WTC11 (cell line): ENCODE results near the gene ACACA. TPM values are rescaled to one million over a fixed set of nuclear protein-coding genes. Genes with fewer than 3 reads are reported as not detected.

ENCODE experiments used
- ATAC-seq: fragments of 200-7000 bp; cut with Tn5 transposase; 2 replicates; pipeline ENCODE4 v1.10.0; 2021; ENCODE audit warnings: mild to moderate bottlenecking, moderate library complexity
- CTCF ChIA-PET: fragments of 300-600 bp; sonication (Branson Sonifier 250); formaldehyde crosslinking; loops from one replicate; lab custom pipeline; 2021; ENCODE audit warnings: antibody characterized with exemption; lab: Charles Lee
- POLR2A ChIA-PET: fragments of 350-600 bp; sonication (Branson Sonifier 250); formaldehyde crosslinking; loops from one replicate; lab custom pipeline; 2021; ENCODE audit warnings: antibody characterized with exemption; lab: Charles Lee
- DNase-seq: peaks from one replicate; pipeline ENCODE4 v3.0.0; 2021; ENCODE audit warnings: low spot score
- H3K27ac Mint-ChIP-seq: 2 replicates; pipeline ENCODE4 v1.8.0; 2021; ENCODE audit warnings: mixed read lengths
- H3K27me3 Mint-ChIP-seq: 2 replicates; pipeline ENCODE4 v1.8.0; 2021; ENCODE audit warnings: low read depth, mild to moderate bottlenecking, moderate library complexity, mixed read lengths
- H3K36me3 Mint-ChIP-seq: 2 replicates; pipeline ENCODE4 v1.8.0; 2021; ENCODE audit warnings: mixed read lengths
- H3K4me1 Mint-ChIP-seq: 2 replicates; pipeline ENCODE4 v1.8.0; 2022; ENCODE audit warnings: mixed read lengths
- H3K4me3 Mint-ChIP-seq: 2 replicates; pipeline ENCODE4 v1.8.0; 2021; ENCODE audit warnings: mild to moderate bottlenecking, moderate library complexity, mixed read lengths
- H3K9me3 Mint-ChIP-seq: 2 replicates; pipeline ENCODE4 v1.8.0; 2021; ENCODE audit warnings: mixed read lengths
- CBFB ChIP-seq: sonication (generic); formaldehyde crosslinking; IDR thresholded peaks from 2 replicates; pipeline ENCODE4 v1.8.1; 2022; ENCODE audit warnings: mild to moderate bottlenecking, low read depth, missing genetic modification reagents
- EMX1 ChIP-seq: fragments of 250-450 bp; sonication (Bioruptor Pico); IDR thresholded peaks from 2 replicates; pipeline ENCODE4 v1.8.0; 2021; ENCODE audit warnings: mild to moderate bottlenecking
- GABPB1 ChIP-seq: sonication (generic); formaldehyde crosslinking; IDR thresholded peaks from 2 replicates; pipeline ENCODE4 v1.8.1; 2023; ENCODE audit warnings: mild to moderate bottlenecking, missing genetic modification reagents
- HMGA2 ChIP-seq: fragments of 250-450 bp; sonication (Bioruptor Pico); IDR thresholded peaks from 2 replicates; pipeline ENCODE4 v1.4.0; 2021; ENCODE audit warnings: mild to moderate bottlenecking, moderate library complexity
- JUN ChIP-seq: sonication (generic); formaldehyde crosslinking; IDR thresholded peaks from 2 replicates; pipeline ENCODE4 v1.8.0; 2023; ENCODE audit warnings: mild to moderate bottlenecking, missing genetic modification reagents
- MLX ChIP-seq: sonication (generic); formaldehyde crosslinking; IDR thresholded peaks from 2 replicates; pipeline ENCODE4 v1.8.1; 2023; ENCODE audit warnings: mild to moderate bottlenecking, missing genetic modification reagents, moderate library complexity
- MYBL2 ChIP-seq: sonication (generic); formaldehyde crosslinking; IDR thresholded peaks from 2 replicates; pipeline ENCODE4 v1.8.1; 2023; ENCODE audit warnings: mild to moderate bottlenecking, moderate library complexity, missing genetic modification reagents
- TP53 ChIP-seq: sonication (generic); formaldehyde crosslinking; IDR thresholded peaks from 2 replicates; pipeline ENCODE4 v1.8.1; 2023; ENCODE audit warnings: mild to moderate bottlenecking, missing genetic modification reagents
- ZBTB43 ChIP-seq: sonication (generic); formaldehyde crosslinking; IDR thresholded peaks from 2 replicates; pipeline ENCODE4 v1.8.1; 2023; ENCODE audit warnings: mild to moderate bottlenecking, missing genetic modification reagents
- ZNF232 ChIP-seq: sonication (generic); formaldehyde crosslinking; IDR thresholded peaks from 2 replicates; pipeline ENCODE4 v1.8.0; 2022; ENCODE audit warnings: mild to moderate bottlenecking, missing genetic modification reagents
- ZNF317 ChIP-seq: sonication (generic); formaldehyde crosslinking; IDR thresholded peaks from 2 replicates; pipeline ENCODE4 v1.8.1; 2023; ENCODE audit warnings: low read depth, mild to moderate bottlenecking, moderate library complexity, missing genetic modification reagents, borderline replicate concordance
- ZNF425 ChIP-seq: fragments of 250-450 bp; sonication (Bioruptor Pico); conservative IDR thresholded peaks from 2 replicates; pipeline ENCODE4 v1.9.0; 2021; ENCODE audit warnings: mild to moderate bottlenecking
- total RNA-seq: library from RNA; stranded (reverse); gene quantifications from 3 replicates; pipeline ENCODE4 v1.2.3, GENCODE V29; 2021
- TF ChIP-seq, protein P1 (sequence below): fragments of 250-450 bp; sonication (Bioruptor Pico); IDR thresholded peaks from 2 replicates; pipeline ENCODE4 v1.9.0; 2021; ENCODE audit warnings: mild to moderate bottlenecking
- TF ChIP-seq, protein P2 (sequence below): sonication (generic); formaldehyde crosslinking; IDR thresholded peaks from 2 replicates; pipeline ENCODE4 v1.8.1; 2023; ENCODE audit warnings: mild to moderate bottlenecking, missing genetic modification reagents, moderate library complexity
- TF ChIP-seq, protein P3 (sequence below): sonication (generic); formaldehyde crosslinking; IDR thresholded peaks from 2 replicates; pipeline ENCODE4 v1.8.1; 2023; ENCODE audit warnings: mild to moderate bottlenecking, missing genetic modification reagents, borderline replicate concordance
- TF ChIP-seq, protein P4 (sequence below): sonication (generic); formaldehyde crosslinking; IDR thresholded peaks from 2 replicates; pipeline ENCODE4 v1.8.1; 2022; ENCODE audit warnings: missing genetic modification reagents, borderline replicate concordance
- TF ChIP-seq, protein P5 (sequence below): sonication (generic); formaldehyde crosslinking; IDR thresholded peaks from 2 replicates; pipeline ENCODE4 v1.8.1; 2022; ENCODE audit warnings: mild to moderate bottlenecking, moderate library complexity, missing genetic modification reagents
- TF ChIP-seq, protein P6 (sequence below): sonication (generic); formaldehyde crosslinking; IDR thresholded peaks from 2 replicates; pipeline ENCODE4 v1.8.1; 2022; ENCODE audit warnings: mild to moderate bottlenecking, missing genetic modification reagents, moderate library complexity, borderline replicate concordance
- TF ChIP-seq, protein P7 (sequence below): sonication (generic); formaldehyde crosslinking; IDR thresholded peaks from 2 replicates; pipeline ENCODE4 v1.8.1; 2022; ENCODE audit warnings: low read depth, mild to moderate bottlenecking, moderate library complexity, missing genetic modification reagents, borderline replicate concordance

Gene ACACA
- total RNA-seq, 1 experiment from 2014 or later = 167 TPM

DNA sequence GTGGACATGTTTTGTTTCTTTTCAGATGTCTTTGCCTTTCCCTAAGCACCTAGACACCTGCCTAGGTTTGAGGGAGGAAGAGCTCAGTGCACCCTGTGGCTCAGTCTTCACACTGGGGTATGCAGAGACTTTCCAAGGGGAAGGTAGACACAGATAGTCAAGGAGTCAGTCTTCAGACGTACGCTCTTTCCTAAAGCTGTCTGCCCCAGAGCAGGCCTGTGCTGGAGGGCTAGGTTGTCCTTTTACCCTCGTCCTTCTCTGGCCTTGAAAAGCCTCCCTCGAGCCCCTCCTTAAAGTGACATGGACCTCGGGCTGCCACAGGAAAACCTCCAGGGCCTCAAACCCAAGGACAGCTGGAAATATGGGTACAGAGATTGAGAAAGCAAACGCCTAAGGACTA, 354.2 kb downstream of the ACACA start:
- no peak overlapping the region; the same call in 1 of the 2 replicates for H3K27ac Mint-ChIP-seq
- H3K4me1 Mint-ChIP-seq = peaks cover 28% of the 10 kb centered on the region
- no peaks in the 10 kb centered on the region for H3K27me3 Mint-ChIP-seq
- POLR2A ChIA-PET = no interaction called here
- TF ChIP-seq ZBTB43 (CRISPR knock-in tag) (no peak), TP53 (CRISPR knock-in tag) (no peak)
- TF ChIP-seq, all 79 proteins: peak for 0
- ATAC-seq (no peak), DNase-seq (no peak)
- Mint-ChIP-seq H3K4me3 (no peak overlapping the region), H3K36me3 (no peaks in the 10 kb centered on the region; the same call in 1 of the 2 replicates), H3K9me3 (no peaks in the 10 kb centered on the region)
- CTCF ChIA-PET = no interaction called here

- Mint-ChIP-seq H3K4me3 (no peak overlapping the region), H3K27me3 (no peaks in the 10 kb centered on the region), H3K36me3 (no peaks in the 10 kb centered on the region; the same call in 1 of the 2 replicates), H3K4me1 (peaks cover 34% of the 10 kb centered on the region), H3K27ac (no peak overlapping the region), H3K9me3 (no peaks in the 10 kb centered on the region)
- TF ChIP-seq HMGA2 (CRISPR knock-in tag) (no peak), ZNF425 (CRISPR knock-in tag) (no peak), MLX (CRISPR knock-in tag) (no peak), EMX1 (CRISPR knock-in tag) (no peak), ZNF232 (no peak), CBFB (CRISPR knock-in tag) (no peak), MYBL2 (CRISPR knock-in tag) (no peak), GABPB1 (CRISPR knock-in tag) (no peak), ZNF317 (CRISPR knock-in tag) (no peak), JUN (no peak)
- TF ChIP-seq, protein P1, sequence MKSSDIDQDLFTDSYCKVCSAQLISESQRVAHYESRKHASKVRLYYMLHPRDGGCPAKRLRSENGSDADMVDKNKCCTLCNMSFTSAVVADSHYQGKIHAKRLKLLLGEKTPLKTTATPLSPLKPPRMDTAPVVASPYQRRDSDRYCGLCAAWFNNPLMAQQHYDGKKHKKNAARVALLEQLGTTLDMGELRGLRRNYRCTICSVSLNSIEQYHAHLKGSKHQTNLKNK (CRISPR knock-in tag) = no peak
- TF ChIP-seq, protein P2, sequence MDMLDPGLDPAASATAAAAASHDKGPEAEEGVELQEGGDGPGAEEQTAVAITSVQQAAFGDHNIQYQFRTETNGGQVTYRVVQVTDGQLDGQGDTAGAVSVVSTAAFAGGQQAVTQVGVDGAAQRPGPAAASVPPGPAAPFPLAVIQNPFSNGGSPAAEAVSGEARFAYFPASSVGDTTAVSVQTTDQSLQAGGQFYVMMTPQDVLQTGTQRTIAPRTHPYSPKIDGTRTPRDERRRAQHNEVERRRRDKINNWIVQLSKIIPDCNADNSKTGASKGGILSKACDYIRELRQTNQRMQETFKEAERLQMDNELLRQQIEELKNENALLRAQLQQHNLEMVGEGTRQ (CRISPR knock-in tag) = no peak
- TF ChIP-seq, protein P3, sequence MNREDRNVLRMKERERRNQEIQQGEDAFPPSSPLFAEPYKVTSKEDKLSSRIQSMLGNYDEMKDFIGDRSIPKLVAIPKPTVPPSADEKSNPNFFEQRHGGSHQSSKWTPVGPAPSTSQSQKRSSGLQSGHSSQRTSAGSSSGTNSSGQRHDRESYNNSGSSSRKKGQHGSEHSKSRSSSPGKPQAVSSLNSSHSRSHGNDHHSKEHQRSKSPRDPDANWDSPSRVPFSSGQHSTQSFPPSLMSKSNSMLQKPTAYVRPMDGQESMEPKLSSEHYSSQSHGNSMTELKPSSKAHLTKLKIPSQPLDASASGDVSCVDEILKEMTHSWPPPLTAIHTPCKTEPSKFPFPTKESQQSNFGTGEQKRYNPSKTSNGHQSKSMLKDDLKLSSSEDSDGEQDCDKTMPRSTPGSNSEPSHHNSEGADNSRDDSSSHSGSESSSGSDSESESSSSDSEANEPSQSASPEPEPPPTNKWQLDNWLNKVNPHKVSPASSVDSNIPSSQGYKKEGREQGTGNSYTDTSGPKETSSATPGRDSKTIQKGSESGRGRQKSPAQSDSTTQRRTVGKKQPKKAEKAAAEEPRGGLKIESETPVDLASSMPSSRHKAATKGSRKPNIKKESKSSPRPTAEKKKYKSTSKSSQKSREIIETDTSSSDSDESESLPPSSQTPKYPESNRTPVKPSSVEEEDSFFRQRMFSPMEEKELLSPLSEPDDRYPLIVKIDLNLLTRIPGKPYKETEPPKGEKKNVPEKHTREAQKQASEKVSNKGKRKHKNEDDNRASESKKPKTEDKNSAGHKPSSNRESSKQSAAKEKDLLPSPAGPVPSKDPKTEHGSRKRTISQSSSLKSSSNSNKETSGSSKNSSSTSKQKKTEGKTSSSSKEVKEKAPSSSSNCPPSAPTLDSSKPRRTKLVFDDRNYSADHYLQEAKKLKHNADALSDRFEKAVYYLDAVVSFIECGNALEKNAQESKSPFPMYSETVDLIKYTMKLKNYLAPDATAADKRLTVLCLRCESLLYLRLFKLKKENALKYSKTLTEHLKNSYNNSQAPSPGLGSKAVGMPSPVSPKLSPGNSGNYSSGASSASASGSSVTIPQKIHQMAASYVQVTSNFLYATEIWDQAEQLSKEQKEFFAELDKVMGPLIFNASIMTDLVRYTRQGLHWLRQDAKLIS = no peak
- TF ChIP-seq, protein P4, sequence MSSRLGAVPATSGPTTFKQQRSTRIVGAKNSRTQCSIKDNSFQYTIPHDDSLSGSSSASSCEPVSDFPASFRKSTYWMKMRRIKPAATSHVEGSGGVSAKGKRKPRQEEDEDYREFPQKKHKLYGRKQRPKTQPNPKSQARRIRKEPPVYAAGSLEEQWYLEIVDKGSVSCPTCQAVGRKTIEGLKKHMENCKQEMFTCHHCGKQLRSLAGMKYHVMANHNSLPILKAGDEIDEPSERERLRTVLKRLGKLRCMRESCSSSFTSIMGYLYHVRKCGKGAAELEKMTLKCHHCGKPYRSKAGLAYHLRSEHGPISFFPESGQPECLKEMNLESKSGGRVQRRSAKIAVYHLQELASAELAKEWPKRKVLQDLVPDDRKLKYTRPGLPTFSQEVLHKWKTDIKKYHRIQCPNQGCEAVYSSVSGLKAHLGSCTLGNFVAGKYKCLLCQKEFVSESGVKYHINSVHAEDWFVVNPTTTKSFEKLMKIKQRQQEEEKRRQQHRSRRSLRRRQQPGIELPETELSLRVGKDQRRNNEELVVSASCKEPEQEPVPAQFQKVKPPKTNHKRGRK = no peak
- TF ChIP-seq, protein P5, sequence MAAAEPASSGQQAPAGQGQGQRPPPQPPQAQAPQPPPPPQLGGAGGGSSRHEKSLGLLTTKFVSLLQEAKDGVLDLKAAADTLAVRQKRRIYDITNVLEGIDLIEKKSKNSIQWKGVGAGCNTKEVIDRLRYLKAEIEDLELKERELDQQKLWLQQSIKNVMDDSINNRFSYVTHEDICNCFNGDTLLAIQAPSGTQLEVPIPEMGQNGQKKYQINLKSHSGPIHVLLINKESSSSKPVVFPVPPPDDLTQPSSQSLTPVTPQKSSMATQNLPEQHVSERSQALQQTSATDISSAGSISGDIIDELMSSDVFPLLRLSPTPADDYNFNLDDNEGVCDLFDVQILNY = no peak
- TF ChIP-seq, protein P6, sequence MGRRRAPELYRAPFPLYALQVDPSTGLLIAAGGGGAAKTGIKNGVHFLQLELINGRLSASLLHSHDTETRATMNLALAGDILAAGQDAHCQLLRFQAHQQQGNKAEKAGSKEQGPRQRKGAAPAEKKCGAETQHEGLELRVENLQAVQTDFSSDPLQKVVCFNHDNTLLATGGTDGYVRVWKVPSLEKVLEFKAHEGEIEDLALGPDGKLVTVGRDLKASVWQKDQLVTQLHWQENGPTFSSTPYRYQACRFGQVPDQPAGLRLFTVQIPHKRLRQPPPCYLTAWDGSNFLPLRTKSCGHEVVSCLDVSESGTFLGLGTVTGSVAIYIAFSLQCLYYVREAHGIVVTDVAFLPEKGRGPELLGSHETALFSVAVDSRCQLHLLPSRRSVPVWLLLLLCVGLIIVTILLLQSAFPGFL (CRISPR knock-in tag) = no peak
- TF ChIP-seq, protein P7, sequence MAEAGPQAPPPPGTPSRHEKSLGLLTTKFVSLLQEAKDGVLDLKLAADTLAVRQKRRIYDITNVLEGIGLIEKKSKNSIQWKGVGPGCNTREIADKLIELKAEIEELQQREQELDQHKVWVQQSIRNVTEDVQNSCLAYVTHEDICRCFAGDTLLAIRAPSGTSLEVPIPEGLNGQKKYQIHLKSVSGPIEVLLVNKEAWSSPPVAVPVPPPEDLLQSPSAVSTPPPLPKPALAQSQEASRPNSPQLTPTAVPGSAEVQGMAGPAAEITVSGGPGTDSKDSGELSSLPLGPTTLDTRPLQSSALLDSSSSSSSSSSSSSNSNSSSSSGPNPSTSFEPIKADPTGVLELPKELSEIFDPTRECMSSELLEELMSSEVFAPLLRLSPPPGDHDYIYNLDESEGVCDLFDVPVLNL (CRISPR knock-in tag) = no peak
- DNase-seq (no peak), ATAC-seq (no peak)
- ChIA-PET POLR2A (interaction anchor here (0.5 kb wide), 1 partner anchor 426 kb away, joined by 3 read pairs; no protein-coding TSS in a partner anchor), CTCF (interaction anchor here (0.7 to 1.0 kb wide), 2 partner anchors 16 to 37 kb away, joined by 3 read pairs; no protein-coding TSS in a partner anchor)
These were observed 354.8 kb downstream of the ACACA start for GRCh38 chr17:37051833-37052232.
